Measurements from ENCODE around the gene ARID3C.

The ARID3C gene

GRCh38 chr9:34674440-34674839, 45.6 kb upstream of the ARID3C start:
- no peak overlapping the region for H3K4me3 ChIP-seq (ENCODE audit: low read length, poor library complexity, severe bottlenecking)
- no peak overlapping the region for H3K4me2 ChIP-seq (ENCODE audit: low read depth, low read length, poor library complexity, severe bottlenecking)
- no peaks in the 10 kb centered on the region for H3K9me3 ChIP-seq (ENCODE audit: insufficient read depth, low read depth, low read length)
- H3K27me3 ChIP-seq (ENCODE audit: insufficient read depth, low read length, poor library complexity, severe bottlenecking) = no peaks in the 10 kb centered on the region
- no peaks in the 10 kb centered on the region for H3K9me2 ChIP-seq (replicated peaks; ENCODE audit: low read depth, low read length)
- H3K36me3 ChIP-seq (ENCODE audit: insufficient read depth, low read length) = no peaks in the 10 kb centered on the region
- no peaks in the 10 kb centered on the region for H3F3A ChIP-seq (ENCODE audit: low read depth)
- no peaks in the 10 kb centered on the region for H4K20me1 ChIP-seq (ENCODE audit: insufficient read depth, low read length, poor library complexity, severe bottlenecking)
- H2AFZ ChIP-seq (ENCODE audit: low read length) = no peak overlapping the region
- H3K4me1 ChIP-seq (ENCODE audit: insufficient read depth, low read length, poor library complexity, severe bottlenecking) = no peaks in the 10 kb centered on the region
- H3K79me2 ChIP-seq (ENCODE audit: insufficient read depth, low read length) = no peaks in the 10 kb centered on the region
- H3K9ac ChIP-seq (ENCODE audit: low read depth, low read length, poor library complexity, severe bottlenecking) = no peak overlapping the region
- TF ChIP-seq EZH2phosphoT487 (IDR thresholded peaks at IDR 0.05; ENCODE audit: borderline replicate concordance) (no peak), CTCF (conservative IDR thresholded peaks at IDR 0.05; ENCODE audit: low read length) (no peak)

GRCh38 chr9:34671307-34671706, 42.4 kb upstream of the ARID3C start:
- H2AFZ ChIP-seq (ENCODE audit: low read length) = no peak overlapping the region
- no peaks in the 10 kb centered on the region for H3K79me2 ChIP-seq (ENCODE audit: insufficient read depth, low read length)
- H3K9me2 ChIP-seq (replicated peaks; ENCODE audit: low read depth, low read length) = no peaks in the 10 kb centered on the region
- H3K9me3 ChIP-seq (ENCODE audit: insufficient read depth, low read depth, low read length) = no peaks in the 10 kb centered on the region
- H3K36me3 ChIP-seq (ENCODE audit: insufficient read depth, low read length) = no peaks in the 10 kb centered on the region
- no peaks in the 10 kb centered on the region for H4K20me1 ChIP-seq (ENCODE audit: insufficient read depth, low read length, poor library complexity, severe bottlenecking)
- no peaks in the 10 kb centered on the region for H3K27me3 ChIP-seq (ENCODE audit: insufficient read depth, low read length, poor library complexity, severe bottlenecking)
- no peak overlapping the region for H3K9ac ChIP-seq (ENCODE audit: low read depth, low read length, poor library complexity, severe bottlenecking)
- H3F3A ChIP-seq (ENCODE audit: low read depth) = no peaks in the 10 kb centered on the region
- H3K4me3 ChIP-seq (ENCODE audit: low read length, poor library complexity, severe bottlenecking) = no peak overlapping the region
- TF ChIP-seq CTCF (conservative IDR thresholded peaks at IDR 0.05; ENCODE audit: low read length) (no peak), EZH2phosphoT487 (IDR thresholded peaks at IDR 0.05; ENCODE audit: borderline replicate concordance) (no peak)
- H3K4me1 ChIP-seq (ENCODE audit: insufficient read depth, low read length, poor library complexity, severe bottlenecking) = no peaks in the 10 kb centered on the region
- no peak overlapping the region for H3K4me2 ChIP-seq (ENCODE audit: low read depth, low read length, poor library complexity, severe bottlenecking)

GRCh38 chr9:34669809-34670562, 41.1 kb upstream of the ARID3C start:
- Histone ChIP-seq H3K4me3 (ENCODE audit: low read length, poor library complexity, severe bottlenecking) (no peak overlapping the region), H3K79me2 (ENCODE audit: insufficient read depth, low read length) (no peaks in the 10 kb centered on the region), H3K4me2 (ENCODE audit: low read depth, low read length, poor library complexity, severe bottlenecking) (no peak overlapping the region), H3K9ac (ENCODE audit: low read depth, low read length, poor library complexity, severe bottlenecking) (no peak overlapping the region), H4K20me1 (ENCODE audit: insufficient read depth, low read length, poor library complexity, severe bottlenecking) (no peaks in the 10 kb centered on the region), H3K4me1 (ENCODE audit: insufficient read depth, low read length, poor library complexity, severe bottlenecking) (no peaks in the 10 kb centered on the region), H3K27me3 (ENCODE audit: insufficient read depth, low read length, poor library complexity, severe bottlenecking) (no peaks in the 10 kb centered on the region), H2AFZ (ENCODE audit: low read length) (no peak overlapping the region), H3K9me3 (ENCODE audit: insufficient read depth, low read depth, low read length) (no peaks in the 10 kb centered on the region), H3K36me3 (ENCODE audit: insufficient read depth, low read length) (no peaks in the 10 kb centered on the region), H3F3A (ENCODE audit: low read depth) (no peaks in the 10 kb centered on the region), H3K9me2 (replicated peaks; ENCODE audit: low read depth, low read length) (no peaks in the 10 kb centered on the region)
- TF ChIP-seq CTCF (conservative IDR thresholded peaks at IDR 0.05; ENCODE audit: low read length) (no peak), EZH2phosphoT487 (IDR thresholded peaks at IDR 0.05; ENCODE audit: borderline replicate concordance) (no peak)

Measured in Loucy (cell line).